Measurements from ENCODE around the gene KDM8. TPM values are rescaled to one million over a fixed set of nuclear protein-coding genes. Genes with fewer than 3 reads are reported as not detected.
A peak's percentile ranks its signal among the peaks of the same experiment; 100 is the strongest.

The KDM8 gene
- polyA plus RNA-seq, 1 of the 3 experiments (the other 2 are of a cell fraction): 3.3 TPM

DNA sequence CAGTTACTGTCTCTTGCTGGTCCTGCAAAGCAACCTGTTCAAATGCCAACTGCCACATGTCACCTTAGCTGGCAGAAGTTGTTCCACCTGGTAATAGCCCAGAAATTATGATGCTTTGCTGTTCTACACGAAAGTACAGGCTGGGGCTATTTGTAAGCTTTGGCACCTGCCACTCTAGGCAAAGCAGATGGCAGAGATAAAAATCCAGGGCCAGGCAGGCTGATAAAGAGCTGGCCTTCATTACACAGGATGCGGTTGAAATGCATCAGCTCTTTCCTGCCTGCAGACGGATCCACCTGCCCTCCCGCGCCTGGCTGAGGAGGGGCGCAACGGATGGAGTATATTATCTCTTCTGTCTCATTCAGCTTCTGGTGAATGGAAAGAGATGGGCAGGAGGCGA, 29.3 kb upstream of the KDM8 start (continued):
- TF ChIP-seq FOXM1 (IDR thresholded peaks at IDR 0.05; ENCODE audit: low read depth): no peak
- TF ChIP-seq TCF12 (IDR thresholded peaks at IDR 0.05): no peak
- no peak for TF ChIP-seq POLR2AphosphoS5 (IDR thresholded peaks at IDR 0.05; ENCODE audit: low read depth, low read length)
- TF ChIP-seq REST (IDR thresholded peaks at IDR 0.05; ENCODE audit: low read depth, low read length): no peak
- TF ChIP-seq, protein P1, sequence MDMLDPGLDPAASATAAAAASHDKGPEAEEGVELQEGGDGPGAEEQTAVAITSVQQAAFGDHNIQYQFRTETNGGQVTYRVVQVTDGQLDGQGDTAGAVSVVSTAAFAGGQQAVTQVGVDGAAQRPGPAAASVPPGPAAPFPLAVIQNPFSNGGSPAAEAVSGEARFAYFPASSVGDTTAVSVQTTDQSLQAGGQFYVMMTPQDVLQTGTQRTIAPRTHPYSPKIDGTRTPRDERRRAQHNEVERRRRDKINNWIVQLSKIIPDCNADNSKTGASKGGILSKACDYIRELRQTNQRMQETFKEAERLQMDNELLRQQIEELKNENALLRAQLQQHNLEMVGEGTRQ (IDR thresholded peaks at IDR 0.05; ENCODE audit: borderline replicate concordance, low read depth, low read length): no peak
- no peak for TF ChIP-seq TEAD4 (IDR thresholded peaks at IDR 0.05; ENCODE audit: borderline replicate concordance, insufficient read depth)
- no peak for TF ChIP-seq USF1 (IDR thresholded peaks at IDR 0.05; ENCODE audit: borderline replicate concordance, low read depth)
- peak; percentile 48; the same call in 1 of the 2 replicates for TF ChIP-seq RCOR1 (IDR thresholded peaks at IDR 0.05; ENCODE audit: low read length)
- TF ChIP-seq NRF1 (IDR thresholded peaks at IDR 0.05; ENCODE audit: low read depth, low read length): no peak
- no peak; the same call in 1 of the 2 replicates for TF ChIP-seq RAD21 (IDR thresholded peaks at IDR 0.05; ENCODE audit: low read length)

GRCh38 chr16:27174798-27175197, 28.5 kb upstream of the KDM8 start:
- H3K79me2 ChIP-seq (ENCODE audit: insufficient read depth): no peaks in the 10 kb centered on the region
- POLR2A ChIA-PET: interaction anchor here (1.5 kb wide), 1 partner anchor 29 kb away, joined by 6 read pairs; the partner anchor contains the start of gene KDM8
- CTCF ChIA-PET: interaction anchor here (0.9 to 8.5 kb wide), 4 partner anchors 21 to 65 kb away, joined by 3 to 68 read pairs (median 4); no protein-coding TSS in a partner anchor
- no peak for DNase-seq
- 54% methylated on average over 6 of the region's 6 CpGs for WGBS (ENCODE audit: low lambda C conversion rate)
- TF ChIP-seq MEF2A (IDR thresholded peaks at IDR 0.05; ENCODE audit: borderline replicate concordance, low read depth): no peak
- TF ChIP-seq ZBTB33 (IDR thresholded peaks at IDR 0.05; ENCODE audit: borderline replicate concordance, low read depth): no peak
- no peak for TF ChIP-seq FOXM1 (IDR thresholded peaks at IDR 0.05; ENCODE audit: low read depth)
- no peak for TF ChIP-seq MAX (IDR thresholded peaks at IDR 0.05; ENCODE audit: low read depth)
- TF ChIP-seq NRF1 (IDR thresholded peaks at IDR 0.05; ENCODE audit: low read depth, low read length): no peak
- no peak for TF ChIP-seq FOSL2 (IDR thresholded peaks at IDR 0.05; ENCODE audit: borderline replicate concordance, low read depth)
- no peak for TF ChIP-seq GABPA (IDR thresholded peaks at IDR 0.05; ENCODE audit: low read depth)
- TF ChIP-seq RCOR1 (IDR thresholded peaks at IDR 0.05; ENCODE audit: low read length): no peak
- no peak for TF ChIP-seq PBX3 (IDR thresholded peaks at IDR 0.05)
- H3K9ac ChIP-seq: no peak overlapping the region
- no peak overlapping the region for H3K4me2 ChIP-seq
- H3K27ac ChIP-seq (ENCODE audit: low read depth in 2 of 2, low read length in 1 of 2): peak overlapping the region in 1 of 2 experiments; percentile 61; a peak in 1 of 4 replicates
- peaks cover 9% of the 10 kb centered on the region for H3F3A ChIP-seq (replicated peaks; ENCODE audit: insufficient read depth)
- no peak overlapping the region for H3K4me3 ChIP-seq (ENCODE audit: low read depth in 2 of 2, low read length in 1 of 2)
- no peaks in the 10 kb centered on the region for H3K36me3 ChIP-seq (replicated peaks in 1 of 2; ENCODE audit: control insufficient read depth in 1 of 2, insufficient read depth in 2 of 2, low read length in 1 of 2)
- H3K9me2 ChIP-seq: no peaks in the 10 kb centered on the region
- H3K27me3 ChIP-seq (ENCODE audit: insufficient read depth): no peaks in the 10 kb centered on the region
- no peak overlapping the region for H2AFZ ChIP-seq (ENCODE audit: low read depth)
- no peaks in the 10 kb centered on the region for H4K20me1 ChIP-seq (ENCODE audit: insufficient read depth)
- no peaks in the 10 kb centered on the region for H3K9me3 ChIP-seq
- H3K4me1 ChIP-seq (ENCODE audit: control insufficient read depth in 1 of 2, insufficient read depth in 2 of 2, low read depth in 1 of 2, low read length in 1 of 2): peaks cover 0 to 12% of the 10 kb centered on the region in 2 experiments; a peak in 2 of 4 replicates
